Pancreas (tissue), 10 donors: ENCODE results near the gene BTBD8. TPM values are rescaled to one million over a fixed set of nuclear protein-coding genes. Genes with fewer than 3 reads are reported as not detected.
A peak's percentile ranks its signal among the peaks of the same experiment; 100 is the strongest.

Source experiments
- ATAC-seq, 4 donors: fragments of 200-7000 bp; cut with Tn5 transposase; one replicate each; pipeline versions ENCODE4 v1.8.0 to v1.9.1; 2020; ENCODE audit warnings: mild to moderate bottlenecking in 4 of 4, moderate library complexity in 4 of 4
- DNase-seq, 6 donors: peaks; one replicate each; pipeline ENCODE4 v3.0.0-alpha.2; 2020
- FAIRE-seq: peaks from 2 replicates; lab custom pipeline; 2012; peaks lifted over from hg19 to GRCh38; lab: Jason Lieb, UNC
- H3K27ac ChIP-seq, 4 donors: fragments of 200-600 bp; sonication (generic); 1 replicate in 3 of 4; 2 replicates in 1 of 4; pipeline versions ENCODE4 v1.5.0 to v1.8.0; 2020
- H3K27me3 ChIP-seq, 4 donors: fragments of 200-600 bp; one replicate each; pipeline ENCODE4 v1.8.0; 2021
- H3K36me3 ChIP-seq, 3 donors: fragments of 200-600 bp; sonication (generic) in 1 of 3; one replicate each; pipeline versions ENCODE4 v1.5.0 to v1.8.0; 2020 to 2021
- H3K4me1 ChIP-seq, 3 donors: fragments of 200-600 bp; one replicate each; pipeline ENCODE4 v1.8.0; 2021
- H3K4me3 ChIP-seq, 4 donors: fragments of 200-600 bp; sonication (generic) in 2 of 4; one replicate each; pipeline versions ENCODE4 v1.5.0 to v1.8.0; 2020 to 2021
- H3K9me3 ChIP-seq, 4 donors: fragments of 200-600 bp; one replicate each; pipeline ENCODE4 v1.8.0; 2021
- WGBS, 2 donors: extraction: QIAGEN DNeasy Blood & Tissue Kit; methylation state at CpG; one replicate each; pipeline ENCODE4 v1.1.7; 2013; 5-methylcytosine and 5-hydroxymethylcytosine counted together
- intact Hi-C, 3 donors: fragments of 100-400 bp; cut with DNase I; formaldehyde crosslinking; loops; one replicate each; pipeline versions ENCODE4 v1.11.1 to v1.14.2; 2022
- polyA plus RNA-seq, 2 donors: library from polyadenylated mRNA; stranded (reverse); fragments of 200-250 nt; gene quantifications; one replicate each; pipeline ENCODE4 v1.2.3, GENCODE V29; 2013
- total RNA-seq, 6 donors: library from RNA; stranded (reverse); fragmentation: NEBNext Ultra II Directional in 4 of 6; extraction: Animal tissue kit (Norgen Biotek cat#: 25700) in 4 of 6; gene quantifications; one replicate each; pipeline versions ENCODE4 v1.2.1 to v1.2.4, GENCODE V29; 2021 to 2023
- TF ChIP-seq, protein P1 (sequence below), 4 donors: fragments of 200-600 bp; sonication (generic) in 3 of 4; IDR thresholded peaks; one replicate each; pipeline versions ENCODE4 v1.5.0 to v1.8.0; 2021; ENCODE audit warnings: antibody characterized with exemption in 4 of 4
- donor health status: healthy with polysubstance abuse.
- donor health status: DM: no; HTN: no; CAD: no; lungs with moderate emphysema.
- donor health status: DM: no; HTN: no; CAD: no.
- donor health status: control.
- donor health status: control.
- donor health status: Bipolar disorder and iron deficiency.
- donor health status: DM: yes; HTN: yes; CAD: no.
- donor health status: DM: no; HTN: no; CAD: no.
- donor health status: DM: no; HTN: no; CAD: no.
- donor health status: DM: yes; HTN: yes; CAD: no.

The BTBD8 gene
- total and polyA plus RNA-seq, 8 donors: 1.1 to 7.1 (median 2.9) TPM

DNA sequence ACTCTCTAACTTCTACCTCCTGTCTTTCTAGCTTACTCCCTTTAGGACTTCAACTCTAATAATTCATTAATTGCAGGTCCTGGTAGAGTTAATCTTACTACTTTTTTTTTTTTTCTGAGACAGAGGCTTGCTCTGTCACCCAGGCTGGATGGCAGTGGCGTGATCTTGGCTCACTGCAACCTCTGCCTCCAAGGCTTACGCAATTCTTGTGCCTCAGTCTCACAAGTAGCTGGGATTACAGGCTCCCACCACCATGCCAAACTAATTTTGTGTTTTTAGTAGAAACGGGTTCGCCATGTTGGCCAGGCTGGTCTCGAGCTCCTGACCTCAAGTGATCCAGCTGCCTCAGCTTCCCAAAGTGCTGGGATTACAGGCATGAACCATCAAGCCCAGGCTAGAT is 15.7 kb downstream of the BTBD8 start:
- 93 to 95% methylated on average over 5 of the region's 5 CpGs for WGBS, 2 donors
- intact Hi-C loops: no loop called here
- DNase-seq (no peak), ATAC-seq (no peak), FAIRE-seq (no peak)
- no peaks in the 10 kb centered on the region for H3K36me3 ChIP-seq
- TF ChIP-seq, protein P1, sequence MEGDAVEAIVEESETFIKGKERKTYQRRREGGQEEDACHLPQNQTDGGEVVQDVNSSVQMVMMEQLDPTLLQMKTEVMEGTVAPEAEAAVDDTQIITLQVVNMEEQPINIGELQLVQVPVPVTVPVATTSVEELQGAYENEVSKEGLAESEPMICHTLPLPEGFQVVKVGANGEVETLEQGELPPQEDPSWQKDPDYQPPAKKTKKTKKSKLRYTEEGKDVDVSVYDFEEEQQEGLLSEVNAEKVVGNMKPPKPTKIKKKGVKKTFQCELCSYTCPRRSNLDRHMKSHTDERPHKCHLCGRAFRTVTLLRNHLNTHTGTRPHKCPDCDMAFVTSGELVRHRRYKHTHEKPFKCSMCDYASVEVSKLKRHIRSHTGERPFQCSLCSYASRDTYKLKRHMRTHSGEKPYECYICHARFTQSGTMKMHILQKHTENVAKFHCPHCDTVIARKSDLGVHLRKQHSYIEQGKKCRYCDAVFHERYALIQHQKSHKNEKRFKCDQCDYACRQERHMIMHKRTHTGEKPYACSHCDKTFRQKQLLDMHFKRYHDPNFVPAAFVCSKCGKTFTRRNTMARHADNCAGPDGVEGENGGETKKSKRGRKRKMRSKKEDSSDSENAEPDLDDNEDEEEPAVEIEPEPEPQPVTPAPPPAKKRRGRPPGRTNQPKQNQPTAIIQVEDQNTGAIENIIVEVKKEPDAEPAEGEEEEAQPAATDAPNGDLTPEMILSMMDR (IDR thresholded peaks at IDR 0.05): no peak
- H3K4me3 ChIP-seq: no peak overlapping the region
- H3K4me1 ChIP-seq: no peaks in the 10 kb centered on the region
- H3K27me3 ChIP-seq: no peaks in the 10 kb centered on the region
- no peaks in the 10 kb centered on the region for H3K9me3 ChIP-seq
- H3K27ac ChIP-seq: no peak overlapping the region

GRCh38 chr1:92096317-92096716 is 16.2 kb downstream of the BTBD8 start:
- TF ChIP-seq, protein P1 (IDR thresholded peaks at IDR 0.05): no peak
- no peaks in the 10 kb centered on the region for H3K4me1 ChIP-seq
- no peak overlapping the region for H3K4me3 ChIP-seq
- FAIRE-seq: no peak
- DNase-seq: no peak
- no peak overlapping the region for H3K27ac ChIP-seq
- intact Hi-C loops: no loop called here
- H3K9me3 ChIP-seq: no peaks in the 10 kb centered on the region
- ATAC-seq: peak in 2 of 4 donors; percentile 14
- H3K27me3 ChIP-seq: no peaks in the 10 kb centered on the region
- H3K36me3 ChIP-seq: no peaks in the 10 kb centered on the region

DNA sequence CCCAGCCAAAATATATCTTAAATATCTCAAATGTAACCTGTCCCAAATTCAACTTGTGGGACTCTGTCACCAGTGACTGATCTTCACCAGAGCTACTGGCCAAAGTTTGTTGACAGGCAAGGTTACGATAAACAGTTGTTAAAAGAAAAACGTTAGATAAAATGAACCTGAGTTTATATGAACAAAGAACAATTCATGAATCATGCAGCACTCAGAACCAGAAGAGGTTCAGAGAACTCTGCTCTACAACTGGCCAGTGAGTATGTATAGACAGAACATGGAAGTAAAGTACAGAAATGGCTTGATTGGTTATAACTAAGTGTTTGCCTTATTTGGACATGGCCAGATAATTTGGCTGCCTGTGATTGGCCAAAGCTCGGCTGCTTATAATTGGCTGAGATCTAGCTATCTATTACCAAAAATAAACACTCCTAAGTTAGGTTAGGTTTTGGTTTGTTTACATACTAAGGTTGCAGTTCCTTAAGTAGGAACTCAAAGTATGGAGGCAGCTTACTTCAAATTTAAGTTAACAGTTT is 25.5 kb downstream of the BTBD8 start:
- 79 to 80% methylated on average over 3 of the region's 3 CpGs for WGBS, 2 donors
- Histone ChIP-seq H3K9me3 (no peaks in the 10 kb centered on the region), H3K4me1 (no peaks in the 10 kb centered on the region), H3K27me3 (no peaks in the 10 kb centered on the region), H3K36me3 (no peaks in the 10 kb centered on the region), H3K27ac (no peak overlapping the region), H3K4me3 (no peak overlapping the region)
- ATAC-seq: no peak
- DNase-seq: no peak
- intact Hi-C loops: no loop called here
- TF ChIP-seq, protein P1 (IDR thresholded peaks at IDR 0.05): no peak
- no peak for FAIRE-seq

- ATAC-seq: no peak
- no peaks in the 10 kb centered on the region for H3K4me1 ChIP-seq
- TF ChIP-seq, protein P1 (IDR thresholded peaks at IDR 0.05): no peak
- H3K36me3 ChIP-seq: no peaks in the 10 kb centered on the region
- intact Hi-C loops: no loop called here
- no peak overlapping the region for H3K4me3 ChIP-seq
- FAIRE-seq: no peak
- WGBS, 2 donors: 80 to 82% methylated on average over 2 of the region's 2 CpGs
- no peak for DNase-seq
- no peak overlapping the region for H3K27ac ChIP-seq
- no peaks in the 10 kb centered on the region for H3K27me3 ChIP-seq
- no peaks in the 10 kb centered on the region for H3K9me3 ChIP-seq
Measured at GRCh38 chr1:92108631-92109030, 28.5 kb downstream of the BTBD8 start.

- Histone ChIP-seq H3K4me1 (no peaks in the 10 kb centered on the region), H3K9me3 (no peaks in the 10 kb centered on the region), H3K27ac (no peak overlapping the region), H3K36me3 (no peaks in the 10 kb centered on the region), H3K4me3 (no peak overlapping the region), H3K27me3 (no peaks in the 10 kb centered on the region)
- no peak for ATAC-seq
- no peak for FAIRE-seq
- intact Hi-C loops: no loop called here
- TF ChIP-seq, protein P1 (IDR thresholded peaks at IDR 0.05): no peak
- no peak for DNase-seq
- 69 to 81% methylated on average over 2 of the region's 2 CpGs for WGBS, 2 donors
Measured at GRCh38 chr1:92117526-92117925, 37.4 kb downstream of the BTBD8 start.
